Measurements from ENCODE around the gene TARM1.

The TARM1 gene

DNA sequence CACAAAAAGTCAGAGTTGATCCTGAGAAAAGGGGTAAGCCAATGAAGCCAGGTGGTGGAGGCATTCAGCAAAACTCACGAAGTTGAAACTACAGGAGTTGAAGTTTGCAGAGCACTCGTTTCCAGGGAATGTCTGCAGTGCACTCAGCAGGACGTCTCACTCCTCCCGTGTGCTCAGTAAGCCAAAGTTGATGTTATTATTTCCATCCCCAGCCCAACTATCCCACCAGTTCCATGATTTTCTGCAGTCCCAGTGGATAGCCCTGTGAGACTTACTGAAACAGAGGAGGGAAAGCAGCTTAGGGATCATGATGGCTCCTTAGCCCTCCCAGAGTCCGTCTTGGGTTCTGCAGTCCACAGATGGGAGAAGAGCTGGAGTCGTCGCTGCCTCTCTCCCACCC lies at the start of gene TARM1:
TSS of gene TARM1 (minus strand) at position 334 of the 400 bp plus-strand sequence. CDS start at position 309, 25 bp downstream.
- DNase-seq (ENCODE audit: low read depth in 3 of 3, low spot score in 1 of 3): no peak

- DNase-seq (ENCODE audit: low read depth in 3 of 3, low spot score in 1 of 3): no peak
Measured at GRCh38 chr19:54129617-54129996, 48.4 kb upstream of the TARM1 start.

- no peak for DNase-seq (ENCODE audit: low read depth in 3 of 3, low spot score in 1 of 3)
Measured at GRCh38 chr19:54128796-54129616, 47.8 kb upstream of the TARM1 start.

- no peak for DNase-seq (ENCODE audit: low read depth in 3 of 3, low spot score in 1 of 3)
Measured at GRCh38 chr19:54128441-54128725, 47.2 kb upstream of the TARM1 start.

- DNase-seq (ENCODE audit: low read depth in 3 of 3, low spot score in 1 of 3): no peak
Measured at GRCh38 chr19:54127688-54128440, 46.7 kb upstream of the TARM1 start.

- no peak for DNase-seq (ENCODE audit: low read depth in 3 of 3, low spot score in 1 of 3)
Measured at GRCh38 chr19:54125713-54126112, 44.5 kb upstream of the TARM1 start.

GRCh38 chr19:54124393-54124792 lies 43.2 kb upstream of the TARM1 start:
- DNase-seq (ENCODE audit: low read depth in 3 of 3, low spot score in 1 of 3): no peak

- DNase-seq (ENCODE audit: low read depth in 3 of 3, low spot score in 1 of 3): no peak
Measured at GRCh38 chr19:54123682-54124081, 42.5 kb upstream of the TARM1 start.

- no peak for DNase-seq (ENCODE audit: low read depth in 3 of 3, low spot score in 1 of 3)
Measured at GRCh38 chr19:54121259-54121658, 40.1 kb upstream of the TARM1 start.

GRCh38 chr19:54115109-54116063 lies 34.2 kb upstream of the TARM1 start, which contains the start of the genes PRPF31 and TFPT:
Gene PRPF31 (plus strand): TSS chr19:54115754. CDS start chr19:54118279, 2,525 bp downstream.
Gene TFPT (minus strand): TSS chr19:54115657. CDS start chr19:54115269, 388 bp downstream.
- peak; percentile 85 to 90 (median 88) for DNase-seq (ENCODE audit: low read depth in 3 of 3, low spot score in 1 of 3)

DNA sequence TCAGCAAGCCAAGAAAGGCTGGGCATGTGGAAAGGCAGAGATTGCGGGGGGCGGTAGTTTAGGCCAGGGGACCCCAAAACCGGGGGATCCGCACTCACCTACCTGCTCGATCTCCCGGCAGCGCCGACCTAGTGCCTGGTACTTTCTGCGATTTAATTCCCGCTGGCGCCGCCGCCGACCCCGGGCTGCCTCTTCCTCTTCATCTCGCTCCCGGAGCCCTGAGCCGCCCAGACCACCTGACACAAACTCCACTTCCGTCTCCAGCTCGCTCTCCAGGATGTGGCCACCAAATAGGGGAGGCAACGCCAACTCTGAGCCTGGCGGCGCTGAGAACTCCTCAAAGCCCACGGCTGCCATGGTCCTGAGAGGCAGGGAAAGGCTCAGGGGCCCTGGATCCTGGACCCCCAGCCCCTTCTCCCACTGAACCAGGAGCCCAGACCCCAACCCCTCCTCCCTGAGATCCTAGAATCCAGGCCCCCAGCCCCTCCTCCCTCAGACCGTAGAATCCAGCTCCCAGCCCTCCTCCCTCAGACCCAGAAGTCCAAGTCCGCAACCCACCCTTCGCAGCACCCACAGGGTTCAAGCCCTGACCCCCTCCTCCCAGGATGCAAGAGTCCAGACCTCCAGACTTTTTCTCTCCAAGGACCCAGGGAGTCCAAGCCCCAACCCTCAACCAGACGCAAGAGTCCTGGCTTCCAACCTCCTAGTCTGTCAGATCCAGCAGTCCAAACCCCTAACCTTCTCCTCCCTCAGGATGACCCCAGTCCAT lies 33.4 kb upstream of the TARM1 start:
- no peak for DNase-seq (ENCODE audit: low read depth in 3 of 3, low spot score in 1 of 3)

GRCh38 chr19:54109651-54110050 lies 28.5 kb upstream of the TARM1 start:
- no peak for DNase-seq (ENCODE audit: low read depth in 3 of 3, low spot score in 1 of 3)

- DNase-seq (ENCODE audit: low read depth in 3 of 3, low spot score in 1 of 3): no peak
Measured at GRCh38 chr19:54108496-54108895, 27.3 kb upstream of the TARM1 start.

- DNase-seq (ENCODE audit: low read depth in 3 of 3, low spot score in 1 of 3): no peak
Measured at GRCh38 chr19:54107876-54108490, 26.8 kb upstream of the TARM1 start.

GRCh38 chr19:54106716-54107115 lies 25.6 kb upstream of the TARM1 start:
- no peak for DNase-seq (ENCODE audit: low read depth in 3 of 3, low spot score in 1 of 3)

GRCh38 chr19:54105796-54106195 lies 24.6 kb upstream of the TARM1 start:
- no peak for DNase-seq (ENCODE audit: low read depth in 3 of 3, low spot score in 1 of 3)

DNA sequence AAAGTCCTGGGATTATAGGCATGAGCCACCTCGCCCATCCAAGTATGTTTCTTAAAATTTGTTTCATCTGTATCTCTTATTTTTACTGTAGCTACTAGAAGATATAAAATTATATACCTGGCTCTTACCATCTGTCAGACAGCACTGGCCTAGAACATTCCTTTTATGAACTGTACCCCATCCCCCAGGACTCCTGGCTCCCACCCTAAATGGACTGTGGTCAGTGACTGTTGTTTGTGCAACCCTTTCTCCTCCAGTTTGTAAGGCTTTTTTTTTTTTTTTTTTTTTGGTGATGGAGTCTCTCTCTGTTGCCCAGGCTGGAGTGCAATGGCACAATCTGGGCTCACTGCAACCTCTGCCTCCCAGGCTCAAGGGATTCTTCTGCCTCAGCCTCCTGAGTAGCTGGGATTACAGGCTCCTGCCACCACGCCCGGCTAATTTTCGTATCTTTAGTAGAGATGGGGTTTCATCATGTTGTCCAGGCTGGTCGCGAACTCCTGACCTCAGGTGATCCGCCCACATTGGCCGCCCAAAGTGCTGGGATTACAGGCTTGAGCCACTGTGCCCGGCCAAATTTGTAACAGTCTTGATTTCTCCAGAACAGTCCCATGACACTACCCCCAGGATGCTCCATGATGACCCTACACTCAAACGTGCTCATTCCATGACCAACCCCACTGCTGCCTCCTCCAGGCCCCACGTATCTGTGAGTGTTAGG lies 24.0 kb upstream of the TARM1 start:
- DNase-seq (ENCODE audit: low read depth in 3 of 3, low spot score in 1 of 3): no peak

DNA sequence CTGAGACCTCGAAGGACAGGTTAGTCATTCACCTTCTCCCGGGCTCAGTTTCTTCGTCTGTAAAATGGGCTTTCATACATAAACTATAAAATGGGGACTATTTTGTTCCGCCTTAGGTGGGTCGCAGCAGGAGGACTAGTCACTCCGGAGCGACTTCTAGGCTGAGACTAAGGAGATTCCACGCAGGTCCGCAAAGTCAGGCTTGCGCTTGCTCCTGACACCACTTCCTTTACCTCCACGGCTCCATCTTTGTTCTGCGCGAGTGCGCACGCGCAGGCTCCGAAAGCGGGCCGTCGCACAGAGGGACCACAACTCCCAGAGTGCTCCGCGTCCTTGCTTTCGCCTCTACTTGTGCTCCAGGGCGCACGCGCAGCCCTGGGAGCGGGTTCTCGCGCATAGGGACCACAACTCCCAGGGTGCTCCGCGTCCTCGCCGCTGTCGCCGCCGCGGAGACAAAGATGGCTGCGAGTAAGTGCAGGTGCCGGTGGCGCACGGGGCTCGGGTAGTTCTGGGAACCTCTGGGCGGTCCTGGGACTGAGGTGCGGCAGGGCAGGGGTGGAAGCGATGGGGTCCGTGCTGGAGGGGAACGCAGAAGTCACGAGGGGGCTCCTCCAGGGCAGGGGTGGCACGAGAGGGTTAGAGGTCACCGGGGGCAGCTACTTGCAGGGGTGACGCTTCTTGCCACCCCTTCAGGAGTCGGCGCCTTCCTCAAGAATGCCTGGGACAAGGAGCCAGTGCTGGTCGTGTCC lies 21.4 kb upstream of the TARM1 start, which contains the start of gene NDUFA3:
TSS of gene NDUFA3 (plus strand) at position 435 of the 749 bp plus-strand sequence. CDS start at position 459, 24 bp downstream.
- peak; percentile 92 to 97 (median 94) for DNase-seq (ENCODE audit: low read depth in 3 of 3, low spot score in 1 of 3)

GRCh38 chr19:54100561-54100960 lies 19.4 kb upstream of the TARM1 start, which contains the start of gene OSCAR:
Gene OSCAR (minus strand): TSS chr19:54100803. CDS start chr19:54100792, 11 bp downstream.
- no peak for DNase-seq (ENCODE audit: low read depth in 3 of 3, low spot score in 1 of 3)

All from stimulated activated CD4-positive, alpha-beta T cell treated with anti-CD3 and anti-CD28 coated beads, TNF-alpha, amount 100 ng/mL, for 1 hour (primary cell).